GM12878 (cell line): ENCODE results near the gene STAT5B. TPM values are rescaled to one million over a fixed set of nuclear protein-coding genes. Genes with fewer than 3 reads are reported as not detected.
A peak's percentile ranks its signal among the peaks of the same experiment; 100 is the strongest.

Experiments used
- ATAC-seq: fragments of 200-7000 bp; cut with Tn5 transposase; 3 replicates; pipeline ENCODE4 v1.9.1; 2020; ENCODE audit warnings: mild to moderate bottlenecking, moderate library complexity
- BruUV-seq: library from RNA; stranded (reverse); fragments of 400-500 nt; replicated peaks from 2 replicates; lab custom pipeline; 2021; lab: Mats Ljungman, UMichigan
- CTCF ChIA-PET: fragments of 300-600 bp; sonication (Branson Sonifier 250); formaldehyde crosslinking; extraction: SDS; loops from one replicate; lab custom pipeline; 2021; ENCODE audit warnings: inconsistent platforms; lab: Yijun Ruan, JAX
- POLR2A ChIA-PET: fragments of 350-600 bp; formaldehyde crosslinking; extraction: SDS; loops from one replicate; lab custom pipeline; 2021; ENCODE audit warnings: inconsistent platforms; lab: Charles Lee
- RAD21 ChIA-PET: fragments of 300-600 bp; sonication (Branson Sonifier 250); formaldehyde crosslinking; loops from one replicate; lab custom pipeline; 2023; ENCODE audit warnings: antibody characterized with exemption; ENCODE audit not compliant: unreplicated experiment; lab: Charles Lee
- SMC1A ChIA-PET: fragments of 300-600 bp; sonication (Branson Sonifier 250); formaldehyde crosslinking; loops from one replicate; lab custom pipeline; 2023; ENCODE audit not compliant: unreplicated experiment, uncharacterized antibody; lab: Charles Lee
- DNase-seq: peaks from one replicate; pipeline ENCODE4 v3.0.0-alpha.2; 2011; ENCODE audit warnings: low read depth, low spot score
- FAIRE-seq: peaks from 3 replicates; lab custom pipeline; 2011; peaks lifted over from hg19 to GRCh38; lab: Jason Lieb, UNC
- H2AFZ ChIP-seq: 2 replicates; pipeline ENCODE4 v1.6.0; 2011; ENCODE audit warnings: low read depth, low read length, control low read depth; ENCODE audit not compliant: control insufficient read depth
- H3K27ac ChIP-seq: 2 replicates; pipeline ENCODE4 v1.5.1; 2011; ENCODE audit warnings: control low read depth; ENCODE audit not compliant: control insufficient read depth, insufficient read depth
- H3K27me3 ChIP-seq, 2 experiments: replicated peaks in 1 of 2; 2 replicates each; pipeline versions ENCODE4 v1.6.0 to v1.6.1; 2011; ENCODE audit warnings: low read length in 1 of 2; ENCODE audit not compliant: control insufficient read depth in 2 of 2, insufficient read depth in 2 of 2
- H3K36me3 ChIP-seq, 2 experiments: 2 replicates each; pipeline ENCODE4 v1.5.1; 2011; ENCODE audit warnings: low read length in 1 of 2; ENCODE audit not compliant: control insufficient read depth in 2 of 2, insufficient read depth in 2 of 2
- H3K4me1 ChIP-seq: 2 replicates; pipeline ENCODE4 v1.6.1; 2011; ENCODE audit warnings: mild to moderate bottlenecking, low read length, moderate library complexity, mixed read lengths; ENCODE audit not compliant: control insufficient read depth, insufficient read depth
- H3K4me2 ChIP-seq: 2 replicates; pipeline ENCODE4 v1.6.0; 2011; ENCODE audit warnings: control low read depth; ENCODE audit not compliant: control insufficient read depth, insufficient read depth
- H3K4me3 ChIP-seq: fragments of 200-600 bp; sonication (generic); 2 replicates; pipeline ENCODE4 v1.5.1; 2016
- H3K79me2 ChIP-seq: 2 replicates; pipeline ENCODE4 v1.6.0; 2011; ENCODE audit warnings: low read length; ENCODE audit not compliant: control insufficient read depth, insufficient read depth
- H3K9ac ChIP-seq: 2 replicates; pipeline ENCODE4 v1.8.0; 2011; ENCODE audit warnings: low read length, control low read depth, mixed read lengths; ENCODE audit not compliant: control insufficient read depth, insufficient read depth
- H3K9me3 ChIP-seq: replicated peaks from 3 replicates; pipeline ENCODE4 v1.5.1; 2011; ENCODE audit warnings: mild to moderate bottlenecking, low read length; ENCODE audit not compliant: control insufficient read depth, insufficient read depth
- H4K20me1 ChIP-seq: 2 replicates; pipeline ENCODE4 v1.6.0; 2011; ENCODE audit not compliant: control insufficient read depth, insufficient read depth
- BMI1 ChIP-seq: fragments of 450-650 bp; IDR thresholded peaks from 2 replicates; pipeline ENCODE4 v1.6.1; 2016; ENCODE audit warnings: mild to moderate bottlenecking, moderate library complexity, borderline replicate concordance
- CBX5 ChIP-seq: sonication (generic); IDR thresholded peaks from 2 replicates; pipeline ENCODE4 v1.6.1; 2016; ENCODE audit warnings: low read depth, moderate library complexity, mild to moderate bottlenecking, inconsistent platforms
- CHD2 ChIP-seq: IDR thresholded peaks from 2 replicates; pipeline ENCODE4 v1.6.1; 2011; ENCODE audit warnings: low read depth, low read length, improper control_type of control experiment, borderline replicate concordance
- FOXK2 ChIP-seq: fragments of 450-650 bp; IDR thresholded peaks from 2 replicates; pipeline ENCODE4 v1.6.1; 2017; ENCODE audit warnings: mild to moderate bottlenecking, moderate library complexity
- IRF4 ChIP-seq: IDR thresholded peaks from 2 replicates; pipeline ENCODE4 v1.6.1; 2011; ENCODE audit warnings: low read depth, low read length
- NFYA ChIP-seq: IDR thresholded peaks from 2 replicates; pipeline ENCODE4 v1.6.1; 2011; ENCODE audit warnings: low read depth, mild to moderate bottlenecking, low read length, improper control_type of control experiment, borderline replicate concordance
- NR2F1 ChIP-seq: fragments of 450-650 bp; conservative IDR thresholded peaks from 2 replicates; pipeline ENCODE4 v1.6.1; 2017; ENCODE audit warnings: mild to moderate bottlenecking
- POLR2AphosphoS2 ChIP-seq: IDR thresholded peaks from 2 replicates; pipeline ENCODE4 v1.6.1; 2011; ENCODE audit warnings: low read depth, mild to moderate bottlenecking, low read length, improper control_type of control experiment, moderate library complexity
- POU2F2 ChIP-seq: IDR thresholded peaks from 3 replicates; pipeline ENCODE4 v1.6.1; 2011; ENCODE audit warnings: low read depth, mild to moderate bottlenecking, low read length, borderline replicate concordance
- RELA ChIP-seq: fragments of 450-650 bp; IDR thresholded peaks from 2 replicates; pipeline ENCODE4 v1.8.0; 2014; ENCODE audit warnings: borderline replicate concordance; ENCODE audit not compliant: partially characterized antibody
- RUNX3 ChIP-seq: IDR thresholded peaks from 2 replicates; pipeline ENCODE4 v1.6.1; 2012; ENCODE audit warnings: low read length, inconsistent platforms
- SMAD5 ChIP-seq: IDR thresholded peaks from 2 replicates; pipeline ENCODE4 v1.6.1; 2016; ENCODE audit warnings: antibody characterized with exemption, low read depth
- SREBF1 ChIP-seq: IDR thresholded peaks from 2 replicates; pipeline ENCODE4 v1.6.1; 2012; ENCODE audit warnings: mild to moderate bottlenecking, low read length
- ZNF274 ChIP-seq: IDR thresholded peaks from one replicate; pipeline ENCODE4 v1.8.0; 2011; ENCODE audit not compliant: insufficient read length, insufficient read depth
- WGBS: methylation state at CpG from one replicate; pipeline ENCODE4 v1.1.6; 2016; ENCODE audit warnings: low lambda C conversion rate; ENCODE audit not compliant: insufficient replicate concordance, insufficient coverage; ENCODE audit errors: missing lambda C conversion rate; 5-methylcytosine and 5-hydroxymethylcytosine counted together
- in situ Hi-C: fragments of 300-500 bp; cut with MboI; formaldehyde crosslinking; loops from 9 replicates; pipeline ENCODE4 v1.14.3; 2018; ENCODE audit warnings: mixed read lengths
- intact Hi-C: fragments of 100-400 bp; cut with micrococcal nuclease; formaldehyde crosslinking; loops from one replicate; pipeline ENCODE4 v1.14.2; 2022; ENCODE audit not compliant: unreplicated experiment
- polyA plus RNA-seq, 11 experiments: library from polyadenylated mRNA; depleted of rRNA in 4 of 11; unstranded in 6 of 11; stranded (reverse) in 5 of 11; fragments of >200 nt; fragmentation: Nextera tagmentation in 4 of 11; fragmentation: Illumina TruSeq in 1 of 11; extraction: Ambion mirVana in 4 of 11; extraction: Trizol in 1 of 11; gene quantifications; 1 replicate in 1 of 11; 2 replicates in 10 of 11; pipeline versions ENCODE4 v1.2.1 to v1.2.3, GENCODE V29; 2011 to 2016; ENCODE audit warnings: inconsistent platforms in 2 of 11, missing spikeins in 2 of 11, low read depth in 1 of 11
- total RNA-seq, 4 experiments: library from RNA; depleted of rRNA in 3 of 4; stranded (reverse); fragments of >200 nt in 3 of 4; fragmentation: Illumina TruSeq in 1 of 4; extraction: Trizol in 1 of 4; gene quantifications; 2 replicates each; pipeline versions ENCODE4 v1.2.1 to v1.2.3, GENCODE V29; 2013 to 2021
- TF ChIP-seq, protein P1 (sequence below): fragments of 450-650 bp; formaldehyde crosslinking; IDR thresholded peaks from 2 replicates; pipeline ENCODE4 v1.5.0; 2022; ENCODE audit warnings: mild to moderate bottlenecking, missing genetic modification characterization
- TF ChIP-seq, protein P2 (sequence below): fragments of 450-650 bp; formaldehyde crosslinking; IDR thresholded peaks from 2 replicates; pipeline ENCODE4 v1.4.0; 2020; ENCODE audit warnings: mild to moderate bottlenecking, moderate library complexity
- TF ChIP-seq, protein P3 (sequence below): fragments of 450-650 bp; IDR thresholded peaks from 2 replicates; pipeline ENCODE4 v1.6.1; 2017; ENCODE audit warnings: borderline replicate concordance

The STAT5B gene
- total and polyA plus RNA-seq, 10 of the 15 experiments (the other 5 are each of a cell fraction or from before 2014, with no cell fraction given): 11.0 to 69.6 (median 46.7) TPM

DNA sequence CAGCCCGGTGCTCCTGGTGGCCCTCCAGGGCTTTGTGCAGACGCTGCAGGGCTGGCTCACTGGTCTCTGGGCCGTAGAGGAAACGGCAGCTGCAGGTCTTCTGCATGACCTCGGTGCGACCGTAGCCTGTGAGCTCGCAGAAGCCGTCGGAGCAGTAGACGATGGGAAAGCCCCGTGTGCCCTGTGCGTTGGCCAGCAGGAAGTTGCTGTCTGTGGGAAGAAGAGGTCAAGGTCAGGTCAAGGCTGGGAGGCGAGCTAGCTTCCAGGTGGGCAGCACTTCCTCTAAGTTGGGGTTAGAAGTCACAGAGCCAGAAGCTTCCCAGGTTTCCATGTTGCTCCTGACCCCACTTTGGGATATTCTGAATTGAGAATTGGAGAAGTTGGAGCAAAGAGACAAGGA, 97.4 kb downstream of the STAT5B start (continued):
- TF ChIP-seq IRF4 (no peak), NR2F1 (peak; percentile 95), POU2F2 (no peak), RUNX3 (peak; percentile 32; the same call in 1 of the 2 replicates)

DNA sequence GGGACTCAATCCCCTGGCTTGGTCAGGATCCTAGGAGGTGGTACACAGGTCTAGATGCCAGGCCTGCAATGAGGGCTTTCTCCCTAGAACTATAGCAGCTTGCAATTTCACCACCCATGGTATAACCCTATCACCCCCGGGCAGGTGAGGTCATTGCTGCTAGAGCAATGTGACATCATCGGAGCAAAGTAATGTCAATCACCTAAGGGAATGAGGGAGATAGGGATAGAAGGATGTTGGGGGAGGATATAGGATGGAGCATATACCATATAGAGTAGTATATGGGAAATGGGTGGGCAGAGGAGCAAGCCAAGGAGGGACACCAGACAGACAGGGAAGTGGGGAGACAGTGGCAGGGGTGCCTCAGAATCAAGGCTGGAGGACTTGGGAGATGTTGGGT, 98.5 kb downstream of the STAT5B start:
- Histone ChIP-seq H3K9ac (no peak overlapping the region), H3K36me3 (no peaks in the 10 kb centered on the region), H3K4me1 (peaks cover 32% of the 10 kb centered on the region), H3K9me3 (no peaks in the 10 kb centered on the region), H2AFZ (no peak overlapping the region), H3K27me3 (no peaks in the 10 kb centered on the region), H3K79me2 (no peaks in the 10 kb centered on the region), H3K4me3 (no peak overlapping the region), H3K27ac (no peak overlapping the region), H4K20me1 (no peaks in the 10 kb centered on the region), H3K4me2 (no peak overlapping the region)
- DNase-seq (no peak), FAIRE-seq (no peak), ATAC-seq (no peak)
- POLR2A ChIA-PET: no interaction called here
- BruUV-seq: no TSS peak
- CTCF ChIA-PET: no interaction called here
- RAD21 ChIA-PET: interaction anchor here (1.0 to 4.7 kb wide), 2 partner anchors 58 to 60 kb away, joined by 4 to 78 read pairs; partner anchors contain the start of gene KAT2A
- in situ Hi-C loops (no loop called here), intact Hi-C loops (no loop called here)
- 67% methylated on average over 2 of the region's 2 CpGs for WGBS
- SMC1A ChIA-PET: interaction anchor here (1.0 to 4.7 kb wide), 2 partner anchors 22 to 58 kb away, joined by 3 to 53 read pairs; partner anchors contain the start of gene KAT2A
- TF ChIP-seq ZNF274 (no peak), SREBF1 (no peak), SMAD5 (no peak), RELA (no peak), CBX5 (no peak), CHD2 (no peak), BMI1 (no peak), FOXK2 (no peak), NFYA (no peak), POLR2AphosphoS2 (no peak)
- TF ChIP-seq, protein P1, sequence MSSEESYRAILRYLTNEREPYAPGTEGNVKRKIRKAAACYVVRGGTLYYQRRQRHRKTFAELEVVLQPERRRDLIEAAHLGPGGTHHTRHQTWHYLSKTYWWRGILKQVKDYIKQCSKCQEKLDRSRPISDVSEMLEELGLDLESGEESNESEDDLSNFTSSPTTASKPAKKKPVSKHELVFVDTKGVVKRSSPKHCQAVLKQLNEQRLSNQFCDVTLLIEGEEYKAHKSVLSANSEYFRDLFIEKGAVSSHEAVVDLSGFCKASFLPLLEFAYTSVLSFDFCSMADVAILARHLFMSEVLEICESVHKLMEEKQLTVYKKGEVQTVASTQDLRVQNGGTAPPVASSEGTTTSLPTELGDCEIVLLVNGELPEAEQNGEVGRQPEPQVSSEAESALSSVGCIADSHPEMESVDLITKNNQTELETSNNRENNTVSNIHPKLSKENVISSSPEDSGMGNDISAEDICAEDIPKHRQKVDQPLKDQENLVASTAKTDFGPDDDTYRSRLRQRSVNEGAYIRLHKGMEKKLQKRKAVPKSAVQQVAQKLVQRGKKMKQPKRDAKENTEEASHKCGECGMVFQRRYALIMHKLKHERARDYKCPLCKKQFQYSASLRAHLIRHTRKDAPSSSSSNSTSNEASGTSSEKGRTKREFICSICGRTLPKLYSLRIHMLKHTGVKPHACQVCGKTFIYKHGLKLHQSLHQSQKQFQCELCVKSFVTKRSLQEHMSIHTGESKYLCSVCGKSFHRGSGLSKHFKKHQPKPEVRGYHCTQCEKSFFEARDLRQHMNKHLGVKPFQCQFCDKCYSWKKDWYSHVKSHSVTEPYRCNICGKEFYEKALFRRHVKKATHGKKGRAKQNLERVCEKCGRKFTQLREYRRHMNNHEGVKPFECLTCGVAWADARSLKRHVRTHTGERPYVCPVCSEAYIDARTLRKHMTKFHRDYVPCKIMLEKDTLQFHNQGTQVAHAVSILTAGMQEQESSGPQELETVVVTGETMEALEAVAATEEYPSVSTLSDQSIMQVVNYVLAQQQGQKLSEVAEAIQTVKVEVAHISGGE (CRISPR knock-in tag): no peak
- TF ChIP-seq, protein P2, sequence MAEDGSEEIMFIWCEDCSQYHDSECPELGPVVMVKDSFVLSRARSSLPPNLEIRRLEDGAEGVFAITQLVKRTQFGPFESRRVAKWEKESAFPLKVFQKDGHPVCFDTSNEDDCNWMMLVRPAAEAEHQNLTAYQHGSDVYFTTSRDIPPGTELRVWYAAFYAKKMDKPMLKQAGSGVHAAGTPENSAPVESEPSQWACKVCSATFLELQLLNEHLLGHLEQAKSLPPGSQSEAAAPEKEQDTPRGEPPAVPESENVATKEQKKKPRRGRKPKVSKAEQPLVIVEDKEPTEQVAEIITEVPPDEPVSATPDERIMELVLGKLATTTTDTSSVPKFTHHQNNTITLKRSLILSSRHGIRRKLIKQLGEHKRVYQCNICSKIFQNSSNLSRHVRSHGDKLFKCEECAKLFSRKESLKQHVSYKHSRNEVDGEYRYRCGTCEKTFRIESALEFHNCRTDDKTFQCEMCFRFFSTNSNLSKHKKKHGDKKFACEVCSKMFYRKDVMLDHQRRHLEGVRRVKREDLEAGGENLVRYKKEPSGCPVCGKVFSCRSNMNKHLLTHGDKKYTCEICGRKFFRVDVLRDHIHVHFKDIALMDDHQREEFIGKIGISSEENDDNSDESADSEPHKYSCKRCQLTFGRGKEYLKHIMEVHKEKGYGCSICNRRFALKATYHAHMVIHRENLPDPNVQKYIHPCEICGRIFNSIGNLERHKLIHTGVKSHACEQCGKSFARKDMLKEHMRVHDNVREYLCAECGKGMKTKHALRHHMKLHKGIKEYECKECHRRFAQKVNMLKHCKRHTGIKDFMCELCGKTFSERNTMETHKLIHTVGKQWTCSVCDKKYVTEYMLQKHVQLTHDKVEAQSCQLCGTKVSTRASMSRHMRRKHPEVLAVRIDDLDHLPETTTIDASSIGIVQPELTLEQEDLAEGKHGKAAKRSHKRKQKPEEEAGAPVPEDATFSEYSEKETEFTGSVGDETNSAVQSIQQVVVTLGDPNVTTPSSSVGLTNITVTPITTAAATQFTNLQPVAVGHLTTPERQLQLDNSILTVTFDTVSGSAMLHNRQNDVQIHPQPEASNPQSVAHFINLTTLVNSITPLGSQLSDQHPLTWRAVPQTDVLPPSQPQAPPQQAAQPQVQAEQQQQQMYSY (CRISPR knock-in tag): no peak
- TF ChIP-seq, protein P3, sequence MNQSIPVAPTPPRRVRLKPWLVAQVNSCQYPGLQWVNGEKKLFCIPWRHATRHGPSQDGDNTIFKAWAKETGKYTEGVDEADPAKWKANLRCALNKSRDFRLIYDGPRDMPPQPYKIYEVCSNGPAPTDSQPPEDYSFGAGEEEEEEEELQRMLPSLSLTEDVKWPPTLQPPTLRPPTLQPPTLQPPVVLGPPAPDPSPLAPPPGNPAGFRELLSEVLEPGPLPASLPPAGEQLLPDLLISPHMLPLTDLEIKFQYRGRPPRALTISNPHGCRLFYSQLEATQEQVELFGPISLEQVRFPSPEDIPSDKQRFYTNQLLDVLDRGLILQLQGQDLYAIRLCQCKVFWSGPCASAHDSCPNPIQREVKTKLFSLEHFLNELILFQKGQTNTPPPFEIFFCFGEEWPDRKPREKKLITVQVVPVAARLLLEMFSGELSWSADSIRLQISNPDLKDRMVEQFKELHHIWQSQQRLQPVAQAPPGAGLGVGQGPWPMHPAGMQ: no peak
